Tibial nerve (tissue), 4 donors: Measurements from ENCODE around the gene ZNF132.
"Not testable (repeated sequence)": the region's sequence is repeated elsewhere in the genome, so short reads cannot be mapped to it uniquely, and the experiment has no call there.

ENCODE experiments used
- CTCF ChIP-seq, 5 experiments: fragments of 200-600 bp in 3 of 5; fragments of 450-650 bp in 2 of 5; sonication (generic) in 3 of 5; IDR thresholded peaks; one replicate each; pipeline ENCODE4 v1.5.1; 2016 to 2019; ENCODE audit warnings: antibody characterized with exemption in 5 of 5, mild to moderate bottlenecking in 3 of 5, moderate library complexity in 2 of 5
- EP300 ChIP-seq, 2 donors: sonication (generic); formaldehyde crosslinking; IDR thresholded peaks; one replicate each; pipeline ENCODE4 v1.6.1; 2017; ENCODE audit warnings: antibody characterized with exemption in 2 of 2, mild to moderate bottlenecking in 1 of 2
- POLR2A ChIP-seq, 2 donors: fragments of 450-650 bp; IDR thresholded peaks; one replicate each; pipeline ENCODE4 v1.6.1; 2017; ENCODE audit warnings: antibody characterized with exemption in 2 of 2, mild to moderate bottlenecking in 2 of 2, moderate library complexity in 2 of 2

- not testable (repeated sequence) for TF ChIP-seq POLR2A, CTCF, EP300 (IDR thresholded peaks at IDR 0.05)
Measured at GRCh38 chr19:58448860-58449259, 8.9 kb upstream of the ZNF132 start.
